HL-60/S4 treated with phorbol 12-myristate 13-acetate at 8.2 ng/mL for 4 days and 3 days (cell line): ENCODE data around the gene DUSP2.

Experiments
- in situ Hi-C: fragments of 300-500 bp; cut with MboI; formaldehyde crosslinking; loops from 2 replicates; pipeline ENCODE4 v1.15.0; 2022; ENCODE audit warnings: low sequenced_read_pairs

Gene DUSP2, protein sequence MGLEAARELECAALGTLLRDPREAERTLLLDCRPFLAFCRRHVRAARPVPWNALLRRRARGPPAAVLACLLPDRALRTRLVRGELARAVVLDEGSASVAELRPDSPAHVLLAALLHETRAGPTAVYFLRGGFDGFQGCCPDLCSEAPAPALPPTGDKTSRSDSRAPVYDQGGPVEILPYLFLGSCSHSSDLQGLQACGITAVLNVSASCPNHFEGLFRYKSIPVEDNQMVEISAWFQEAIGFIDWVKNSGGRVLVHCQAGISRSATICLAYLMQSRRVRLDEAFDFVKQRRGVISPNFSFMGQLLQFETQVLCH

DNA sequence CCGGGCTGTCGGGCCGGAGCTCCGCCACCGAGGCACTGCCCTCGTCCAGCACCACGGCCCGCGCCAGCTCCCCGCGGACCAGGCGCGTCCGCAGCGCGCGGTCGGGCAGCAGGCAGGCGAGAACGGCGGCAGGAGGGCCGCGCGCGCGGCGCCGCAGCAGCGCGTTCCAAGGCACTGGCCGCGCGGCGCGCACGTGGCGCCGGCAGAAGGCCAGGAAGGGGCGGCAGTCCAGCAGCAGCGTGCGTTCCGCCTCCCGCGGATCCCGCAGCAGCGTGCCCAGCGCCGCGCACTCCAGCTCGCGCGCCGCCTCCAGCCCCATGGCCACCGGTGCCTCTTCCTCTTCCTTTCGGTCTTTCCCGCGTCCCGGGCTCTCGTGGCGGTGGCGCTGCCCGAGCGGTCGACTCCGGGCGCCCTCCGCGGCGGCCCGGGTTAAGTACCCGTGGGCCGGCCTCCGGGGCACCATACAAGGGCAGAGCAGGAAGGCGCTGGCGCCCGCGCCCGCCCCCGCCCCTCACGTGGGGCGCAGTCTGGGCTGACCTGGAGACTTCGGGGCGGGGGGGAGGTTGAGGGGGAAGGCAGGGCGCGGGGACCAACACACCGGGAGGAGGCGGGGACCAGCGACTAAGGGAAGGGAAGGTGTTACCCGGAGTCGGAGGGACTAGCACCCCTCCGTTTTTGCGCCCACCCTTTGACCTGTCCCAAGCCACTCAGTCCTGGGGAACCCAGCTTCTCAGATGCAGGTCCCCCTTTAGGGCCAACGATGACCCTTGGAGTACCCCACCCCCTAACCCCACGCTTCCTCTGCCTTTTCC is at the start of gene DUSP2:
Gene DUSP2 (minus strand): TSS at position 405 of the 812 bp plus-strand sequence. CDS start 86 bp downstream, at position 319.
- in situ Hi-C loops = no loop called here

DNA sequence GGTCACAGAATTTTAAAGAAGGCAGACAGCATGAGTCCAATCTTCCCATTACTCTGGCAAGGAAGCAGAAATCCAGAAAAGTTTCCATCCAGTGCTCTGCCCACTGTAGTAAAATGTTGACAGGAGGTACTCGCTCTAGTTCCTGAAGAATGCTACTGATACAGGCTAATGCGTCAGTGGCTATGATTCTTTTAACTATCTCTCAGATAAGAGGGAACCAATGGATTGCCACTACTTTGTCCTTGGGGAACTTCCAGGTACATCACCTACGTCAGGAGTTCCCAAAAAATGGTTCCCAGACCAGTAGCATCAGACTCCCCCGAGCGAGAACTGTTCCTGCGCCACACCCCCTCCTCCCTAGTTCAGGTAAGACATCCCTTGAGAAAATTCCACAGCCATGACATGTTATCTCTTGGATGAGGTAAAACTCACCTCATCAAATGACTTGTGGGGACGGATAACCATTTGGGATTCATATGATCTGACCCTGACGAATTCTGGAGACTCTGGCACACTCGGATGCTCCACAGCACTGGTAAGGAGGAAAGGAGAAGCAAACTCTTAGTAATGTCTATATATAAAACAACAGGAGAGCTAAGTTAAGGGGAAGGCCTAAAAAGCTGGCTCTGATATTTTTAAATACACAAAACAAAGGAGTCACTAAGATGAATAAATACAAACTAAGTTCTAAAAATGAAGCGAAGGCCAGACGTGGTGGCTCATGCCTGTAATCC is 46.9 kb upstream of the DUSP2 start:
- in situ Hi-C loops = loop anchor here (25.0 kb wide), 1 partner anchor 180 kb away; no protein-coding TSS in a partner anchor

DNA sequence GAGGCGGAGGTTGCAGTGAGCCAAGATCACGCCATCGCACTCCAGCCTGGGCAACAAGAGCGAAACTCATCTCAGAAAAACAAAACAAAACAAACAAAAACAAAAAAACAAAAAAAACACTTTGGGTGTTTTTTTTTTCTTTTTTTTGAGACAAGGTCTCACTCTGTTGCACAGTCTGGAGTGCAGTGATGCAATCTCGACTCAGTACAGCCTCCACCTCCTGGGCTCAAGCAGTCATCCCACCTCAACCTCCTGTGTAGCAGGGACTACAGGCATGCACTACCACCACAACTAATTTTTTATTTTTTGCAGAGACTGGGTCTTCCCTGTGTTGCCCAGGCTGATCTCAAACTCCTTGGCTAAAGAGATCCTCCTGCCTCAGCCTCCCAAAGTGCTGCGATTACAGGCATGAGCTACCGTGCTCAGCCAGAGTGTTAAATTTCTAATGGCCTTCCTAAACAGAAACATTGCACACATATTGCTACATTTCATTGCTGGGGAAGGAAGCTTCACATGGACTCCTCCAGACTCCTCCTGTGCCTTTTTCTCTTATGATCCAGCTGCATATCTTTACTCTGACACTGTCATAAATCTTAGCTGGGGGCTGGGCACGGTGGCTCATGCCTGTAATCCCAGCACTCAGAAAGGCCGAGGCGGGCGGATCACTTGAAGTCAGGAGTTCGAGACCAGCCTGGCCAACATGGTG is 43.7 kb upstream of the DUSP2 start:
- in situ Hi-C loops = loop anchor here (25.0 kb wide), 1 partner anchor 177 kb away; no protein-coding TSS in a partner anchor

DNA sequence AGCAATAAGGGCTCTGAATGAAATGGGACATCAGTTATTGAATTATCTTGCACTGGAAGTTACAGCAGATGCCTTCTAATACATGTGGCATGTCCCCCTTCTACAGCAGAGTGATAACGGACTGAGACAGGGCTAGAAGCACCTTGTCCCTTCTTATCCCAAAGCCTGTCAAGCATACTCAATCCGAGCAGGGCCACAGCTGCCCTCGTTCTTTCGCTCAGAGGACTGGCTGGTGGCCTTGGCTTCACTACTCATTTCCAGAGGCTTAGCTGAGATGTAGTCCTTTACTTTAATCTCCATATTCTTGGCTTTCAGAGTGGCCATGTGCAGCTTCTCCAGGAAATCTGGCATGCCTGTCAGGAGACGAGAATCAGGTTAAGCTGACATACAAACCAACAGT is 41.3 kb upstream of the DUSP2 start:
- in situ Hi-C loops = loop anchor here (25.0 kb wide), 1 partner anchor 174 kb away; no protein-coding TSS in a partner anchor

DNA sequence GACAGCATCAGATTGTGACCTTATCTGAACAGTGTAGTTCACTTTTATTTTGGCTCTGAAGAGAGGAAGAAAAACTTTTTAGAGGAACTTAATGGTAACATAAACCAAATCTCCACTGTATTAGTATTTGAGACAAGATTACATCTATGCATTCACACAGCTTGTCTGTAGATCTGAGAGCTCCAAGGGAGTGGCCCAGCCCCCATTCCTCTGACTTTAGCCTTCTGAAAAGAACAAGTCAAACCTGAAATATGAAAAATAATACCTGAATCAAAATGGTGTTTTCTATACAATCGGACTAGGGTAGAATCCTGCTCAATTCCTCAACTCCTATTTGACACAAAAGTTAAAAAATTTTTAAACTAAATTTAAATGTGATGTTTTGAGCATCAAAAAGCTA is 40.3 kb upstream of the DUSP2 start:
- in situ Hi-C loops = loop anchor here (25.0 kb wide), 1 partner anchor 173 kb away; no protein-coding TSS in a partner anchor

DNA sequence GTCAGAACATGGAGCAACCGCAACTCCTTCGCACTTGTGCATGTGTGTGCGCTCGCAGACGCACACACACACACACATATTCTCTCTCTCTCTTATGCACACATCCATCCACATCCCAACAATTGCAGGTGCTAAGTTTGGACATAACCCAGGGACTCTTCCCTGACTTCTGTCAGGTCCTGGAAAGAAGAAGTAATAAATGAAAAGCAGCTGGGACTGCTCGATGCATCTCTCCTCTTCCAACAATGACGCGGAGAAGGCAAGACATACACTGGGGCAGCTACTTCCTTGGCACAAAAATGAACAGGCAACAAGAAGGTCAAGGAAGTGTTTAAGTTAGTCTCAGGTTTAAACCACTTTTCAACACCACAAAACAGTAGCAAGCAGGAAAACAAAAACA is 39.7 kb upstream of the DUSP2 start:
- in situ Hi-C loops = loop anchor here (25.0 kb wide), 1 partner anchor 173 kb away; no protein-coding TSS in a partner anchor

DNA sequence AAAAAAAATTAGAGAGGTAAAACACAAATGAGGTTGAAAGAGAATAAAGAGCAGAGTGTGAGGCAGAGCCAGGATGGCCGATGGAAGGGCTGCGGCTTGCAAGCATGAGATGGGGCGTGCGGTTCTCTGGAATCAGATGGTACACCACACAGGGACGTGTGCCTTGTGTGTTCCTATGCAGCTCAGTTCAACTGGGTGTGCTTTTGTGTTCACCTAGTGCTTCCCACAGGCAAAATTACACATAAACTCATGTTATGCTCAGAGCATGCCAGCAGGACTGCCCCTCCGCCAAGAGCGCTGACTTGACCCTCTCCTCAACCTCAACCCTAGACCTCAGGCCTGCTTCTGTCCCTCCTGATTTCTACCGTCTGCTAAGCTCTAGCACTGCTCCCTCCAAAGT is 38.9 kb upstream of the DUSP2 start:
- in situ Hi-C loops = loop anchor here (25.0 kb wide), 1 partner anchor 172 kb away; no protein-coding TSS in a partner anchor

DNA sequence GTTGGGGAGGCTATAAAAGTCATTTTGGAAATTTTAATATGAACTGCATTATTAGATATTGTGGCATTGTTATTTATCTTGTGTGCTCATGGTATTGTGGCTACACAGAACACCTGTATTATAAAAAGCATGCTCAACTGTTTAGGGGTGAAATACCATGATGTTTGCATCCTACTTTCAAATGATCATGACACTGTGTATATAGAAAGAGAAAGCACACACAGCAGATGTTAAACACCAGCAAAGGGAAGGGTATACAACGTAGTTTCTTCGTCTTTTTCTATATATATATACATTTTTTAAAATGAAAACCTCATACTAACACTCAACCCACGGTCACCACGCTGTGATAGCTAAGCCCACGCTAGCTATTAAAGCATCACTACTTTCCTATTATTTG is 36.3 kb upstream of the DUSP2 start:
- in situ Hi-C loops = loop anchor here (25.0 kb wide), 1 partner anchor 169 kb away; no protein-coding TSS in a partner anchor

DNA sequence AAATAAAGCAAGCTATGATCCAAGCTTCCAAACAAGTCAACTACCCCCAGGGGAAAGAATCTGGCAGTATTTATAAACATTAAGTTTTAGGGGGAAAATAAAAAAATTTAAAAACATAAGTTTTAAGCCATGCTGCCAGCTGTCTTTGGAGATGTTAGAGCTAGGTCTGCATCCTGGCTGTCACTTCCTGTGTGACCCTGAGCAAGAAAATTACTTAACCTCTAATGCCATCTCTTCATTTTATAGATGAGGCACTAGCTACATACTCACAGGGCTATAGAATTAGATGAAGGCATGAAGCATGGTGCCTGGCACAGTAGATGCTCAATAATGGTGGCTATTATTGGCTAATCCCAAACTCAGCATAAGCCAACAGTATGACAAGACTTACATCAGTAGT is 35.3 kb upstream of the DUSP2 start:
- in situ Hi-C loops = loop anchor here (25.0 kb wide), 1 partner anchor 168 kb away; no protein-coding TSS in a partner anchor

DNA sequence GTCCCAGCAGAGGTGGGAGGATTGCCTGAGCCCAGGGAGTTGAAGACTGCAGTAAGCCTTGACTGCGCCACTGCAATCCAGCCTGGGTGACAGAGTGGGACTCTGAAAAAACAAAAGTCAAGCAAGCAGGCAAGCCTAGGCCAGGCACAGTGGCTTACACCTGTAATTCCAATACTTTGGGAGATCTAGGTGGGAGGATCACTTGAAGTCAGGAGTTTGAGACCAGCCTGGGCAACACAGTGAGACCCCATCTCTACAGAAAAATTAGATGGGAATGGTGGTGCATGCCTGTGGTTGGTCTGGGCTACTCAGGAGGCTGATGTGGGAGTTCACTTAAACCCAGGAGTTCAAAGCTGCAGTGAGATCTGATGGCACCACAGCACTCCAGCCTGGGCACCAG is 34.8 kb upstream of the DUSP2 start:
- in situ Hi-C loops = loop anchor here (25.0 kb wide), 1 partner anchor 168 kb away; no protein-coding TSS in a partner anchor

DNA sequence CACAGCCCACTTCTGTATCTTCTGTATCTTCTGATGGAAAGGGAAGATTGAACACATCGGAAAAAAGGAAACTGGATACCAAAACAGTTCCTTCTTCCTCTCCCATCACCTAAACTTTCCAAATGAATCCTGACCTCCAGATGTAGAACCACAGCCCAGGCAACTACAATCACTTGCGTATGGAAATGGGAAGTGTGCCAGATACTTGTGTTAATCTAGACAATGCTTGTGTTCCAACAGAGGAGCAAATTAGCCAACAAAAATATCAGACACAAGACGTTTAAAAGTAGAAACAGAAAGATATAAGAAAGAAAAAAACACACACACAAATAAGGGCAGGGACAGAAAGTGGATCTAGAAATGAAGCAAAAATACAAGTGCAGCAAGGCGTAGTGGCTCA is 31.4 kb upstream of the DUSP2 start:
- in situ Hi-C loops = loop anchor here (25.0 kb wide), 1 partner anchor 164 kb away; no protein-coding TSS in a partner anchor

DNA sequence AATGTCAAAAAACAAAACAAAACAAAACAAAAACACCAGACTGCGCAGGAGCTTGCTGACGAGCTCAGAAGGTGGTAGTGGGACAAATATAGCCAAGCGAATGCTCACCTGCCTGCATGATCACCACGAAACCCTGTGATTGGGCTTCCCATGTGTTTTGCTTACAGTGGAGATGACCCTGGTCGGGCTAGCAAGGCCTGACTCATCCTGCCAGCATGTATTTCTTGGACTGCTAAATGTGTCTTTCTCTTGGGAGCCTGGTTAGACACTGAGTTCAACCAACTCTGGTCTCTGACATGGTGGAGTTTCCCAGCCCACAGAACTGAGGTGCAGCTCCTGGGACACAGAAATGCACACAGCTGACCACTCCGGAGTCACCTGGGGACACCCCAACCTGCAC is 30.7 kb upstream of the DUSP2 start:
- in situ Hi-C loops = loop anchor here (25.0 kb wide), 1 partner anchor 164 kb away; no protein-coding TSS in a partner anchor

DNA sequence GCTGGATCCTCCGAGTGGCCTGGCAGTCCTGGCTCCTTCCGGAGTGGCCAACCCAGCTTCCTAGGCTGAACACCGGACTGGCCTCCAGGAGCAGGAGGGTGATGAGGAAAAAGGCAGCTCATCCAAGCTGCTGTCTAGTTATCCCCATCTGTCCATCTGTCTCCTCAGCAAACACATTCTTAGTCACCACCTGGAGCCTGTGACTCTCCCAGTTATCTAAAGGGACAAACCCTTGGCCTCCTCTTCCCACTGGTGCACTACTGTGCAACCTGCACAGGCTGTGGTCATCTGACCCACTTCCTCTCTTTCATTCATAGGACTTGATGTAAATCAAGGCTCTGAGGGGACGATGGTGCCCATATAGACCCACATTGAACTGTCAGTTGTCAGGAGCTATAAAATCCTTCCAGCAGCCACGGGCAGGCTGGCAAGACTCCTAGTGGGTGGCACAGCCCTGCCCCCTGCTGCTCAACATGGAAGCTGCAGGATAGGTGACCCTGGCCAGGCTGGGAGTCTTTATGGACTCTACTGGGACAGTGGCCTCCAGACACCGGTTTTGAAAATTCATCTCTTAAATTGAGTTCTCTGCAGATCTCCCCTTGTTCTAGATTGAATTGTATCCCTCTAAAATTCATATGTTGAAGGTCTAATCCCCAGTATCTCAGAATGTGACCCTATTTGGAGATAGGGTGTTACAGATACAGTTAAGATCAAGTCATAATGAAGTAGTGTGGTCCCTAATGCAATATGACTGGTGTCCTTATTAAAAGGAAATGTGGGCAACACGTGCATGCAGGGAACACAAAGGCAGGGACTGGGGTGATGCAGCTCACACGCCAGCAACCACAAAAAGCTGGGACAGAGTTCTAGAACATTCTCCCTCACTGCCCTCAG is 29.3 kb upstream of the DUSP2 start:
- in situ Hi-C loops = loop anchor here (25.0 kb wide), 1 partner anchor 162 kb away; no protein-coding TSS in a partner anchor

DNA sequence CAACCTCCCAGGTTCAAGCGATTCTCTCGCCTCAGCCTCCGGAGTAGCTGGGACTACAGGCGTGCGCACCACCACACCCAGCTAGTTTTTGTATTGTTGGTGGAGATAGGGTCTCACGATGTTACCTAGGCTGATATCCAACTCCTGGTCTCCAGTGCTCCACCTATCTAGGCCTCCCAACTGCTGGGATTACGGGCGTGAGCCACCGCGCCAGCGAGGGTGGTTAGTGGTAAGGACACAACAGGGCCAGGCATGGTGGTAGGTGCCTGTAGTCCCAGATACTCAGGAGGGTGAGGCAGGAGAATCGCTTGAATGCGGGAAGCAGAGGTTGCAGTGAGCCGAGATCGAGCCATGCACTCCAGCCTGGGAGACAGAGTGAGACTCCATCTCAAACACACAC is 26.6 kb upstream of the DUSP2 start:
- in situ Hi-C loops = no loop called here

DNA sequence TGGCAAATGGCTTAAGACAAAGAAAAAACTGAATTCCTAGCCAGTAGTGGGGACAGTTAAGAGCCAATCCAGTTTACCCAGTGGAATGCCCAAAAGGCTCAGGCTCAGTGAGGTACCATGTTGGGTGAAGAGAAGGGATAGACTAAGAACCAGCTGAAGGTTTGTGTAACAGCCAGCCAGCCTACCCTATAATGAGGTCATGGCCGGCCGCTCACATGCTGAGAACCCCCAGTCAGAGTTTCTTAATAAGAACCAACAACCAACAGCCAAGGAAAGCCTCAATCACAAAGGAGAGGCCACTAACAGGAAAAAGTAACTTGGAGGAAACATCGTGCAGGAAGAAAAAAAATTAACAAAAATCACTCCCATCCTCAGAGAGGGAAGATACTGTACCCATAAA is 25.4 kb upstream of the DUSP2 start:
- in situ Hi-C loops = no loop called here

DNA sequence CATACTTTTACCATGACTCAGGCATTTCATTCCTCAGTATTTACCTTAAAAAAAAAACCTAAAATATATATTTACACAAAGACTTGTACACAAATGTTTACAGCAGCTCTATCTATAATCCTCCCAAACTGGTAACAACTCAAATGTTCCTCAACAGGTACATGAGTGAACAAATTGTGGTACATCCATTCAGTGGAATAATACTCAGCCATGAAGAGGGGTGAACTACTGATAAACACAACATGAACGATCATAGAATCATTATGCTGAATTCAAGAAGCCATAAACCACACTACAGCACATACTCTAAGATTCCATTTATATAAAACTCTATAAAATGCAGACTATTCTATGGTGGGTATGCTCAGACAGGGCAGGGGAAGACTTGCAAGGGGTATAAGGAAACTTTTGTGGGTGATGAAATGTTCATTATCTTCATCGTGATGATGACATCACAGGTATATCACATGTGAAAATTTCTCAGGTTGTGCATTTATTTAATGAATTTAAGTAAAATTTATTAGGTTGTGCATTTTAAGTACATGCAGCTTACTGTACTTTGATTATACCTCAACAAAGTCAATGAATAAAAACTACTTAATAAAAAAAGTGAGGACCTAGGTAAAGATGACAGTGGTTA is 24.7 kb upstream of the DUSP2 start:
- in situ Hi-C loops = no loop called here

DNA sequence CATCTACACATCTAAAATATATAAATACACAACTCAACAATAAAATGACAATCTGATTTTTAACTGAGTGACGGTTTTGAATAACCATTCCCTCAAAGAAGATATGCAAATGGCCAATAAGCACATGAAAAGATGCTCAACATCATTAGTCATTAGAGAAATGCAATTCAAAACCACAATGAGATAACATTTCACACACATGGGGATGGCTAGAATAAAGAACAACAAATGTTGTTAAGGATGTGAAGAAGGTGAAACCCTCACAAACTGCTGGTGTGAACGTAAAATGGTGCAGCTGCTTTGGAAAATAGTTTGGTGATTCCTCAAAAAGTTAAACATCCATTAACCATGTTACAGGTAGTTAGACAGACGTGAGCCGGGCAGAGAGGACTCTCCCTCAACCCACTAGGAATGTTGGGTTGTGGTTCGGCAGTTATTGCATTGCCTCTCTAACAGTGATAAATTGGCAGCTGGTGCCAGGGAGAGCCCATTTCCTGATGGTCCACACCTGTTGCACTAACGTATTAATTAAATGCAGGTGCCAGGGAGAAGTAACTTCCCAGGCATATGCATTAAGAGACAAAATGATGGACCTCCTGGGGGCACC is 22.3 kb upstream of the DUSP2 start:
- in situ Hi-C loops = no loop called here
